Adipose tissue (tissue), 3 donors: ENCODE results near the gene KCNJ5. TPM values are rescaled to one million over a fixed set of nuclear protein-coding genes. Genes with fewer than 3 reads are reported as not detected.

Experiments used
- H3K27ac ChIP-seq: one replicate; pipeline ENCODE4 v1.5.1; 2013; ENCODE audit warnings: low read depth, low read length
- WGBS, 3 donors: extraction: QIAGEN DNeasy Blood & Tissue Kit; methylation state at CpG; one replicate each; pipeline ENCODE4 v1.1.7; 2013; 5-methylcytosine and 5-hydroxymethylcytosine counted together
- polyA plus RNA-seq, 3 donors: library from polyadenylated mRNA; stranded (reverse); fragments of 200-250 nt; gene quantifications; one replicate each; pipeline ENCODE4 v1.2.3, GENCODE V29; 2013
- donor health status: healthy with polysubstance abuse.
- donor health status: Bipolar disorder and iron deficiency.
- donor health status: healthy.

Gene KCNJ5
- polyA plus RNA-seq, 3 donors, result 0.34 to 0.90 (median 0.48) TPM

GRCh38 chr11:128938156-128938885 is 47.2 kb downstream of the KCNJ5 start:
- 90 to 95% (median 92%) methylated on average over 16 of the region's 16 CpGs for WGBS, 3 donors
- no peak overlapping the region for H3K27ac ChIP-seq

GRCh38 chr11:128939591-128939990 is 48.4 kb downstream of the KCNJ5 start:
- WGBS, 3 donors, result 72 to 82% (median 78%) methylated on average over 11 of the region's 11 CpGs
- H3K27ac ChIP-seq, result no peak overlapping the region

DNA sequence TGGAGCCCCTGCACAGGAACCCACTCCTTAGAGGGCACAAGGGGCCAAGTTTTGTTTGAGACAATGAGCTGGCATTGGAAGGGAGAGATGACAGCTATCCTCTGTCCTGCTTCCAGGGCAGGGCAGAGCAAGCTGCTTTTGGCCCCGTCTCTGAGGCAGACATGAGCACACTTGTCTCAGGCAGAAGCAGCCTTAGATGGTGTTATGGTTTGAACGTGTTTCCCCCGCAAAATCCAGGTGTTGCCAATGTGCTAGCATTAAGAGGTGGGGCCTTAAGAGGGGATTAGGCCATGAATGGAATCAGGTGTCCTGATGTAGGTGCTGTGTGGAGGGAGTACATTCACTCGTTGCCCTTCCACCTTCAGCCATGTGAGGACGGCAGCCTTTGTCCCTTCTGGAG is 49.0 kb downstream of the KCNJ5 start:
- 82 to 84% (median 83%) methylated on average over 5 of the region's 5 CpGs for WGBS, 3 donors
- H3K27ac ChIP-seq, result no peak overlapping the region

- WGBS, 3 donors, result 81 to 88% (median 85%) methylated on average over 15 of the region's 15 CpGs
- no peak overlapping the region for H3K27ac ChIP-seq
Measured at GRCh38 chr11:128940603-128941002, 49.4 kb downstream of the KCNJ5 start.

- 50 to 71% (median 55%) methylated on average over 8 of the region's 8 CpGs for WGBS, 3 donors
- no peak overlapping the region for H3K27ac ChIP-seq
Measured at GRCh38 chr11:128941110-128941509, 50.0 kb downstream of the KCNJ5 start.

DNA sequence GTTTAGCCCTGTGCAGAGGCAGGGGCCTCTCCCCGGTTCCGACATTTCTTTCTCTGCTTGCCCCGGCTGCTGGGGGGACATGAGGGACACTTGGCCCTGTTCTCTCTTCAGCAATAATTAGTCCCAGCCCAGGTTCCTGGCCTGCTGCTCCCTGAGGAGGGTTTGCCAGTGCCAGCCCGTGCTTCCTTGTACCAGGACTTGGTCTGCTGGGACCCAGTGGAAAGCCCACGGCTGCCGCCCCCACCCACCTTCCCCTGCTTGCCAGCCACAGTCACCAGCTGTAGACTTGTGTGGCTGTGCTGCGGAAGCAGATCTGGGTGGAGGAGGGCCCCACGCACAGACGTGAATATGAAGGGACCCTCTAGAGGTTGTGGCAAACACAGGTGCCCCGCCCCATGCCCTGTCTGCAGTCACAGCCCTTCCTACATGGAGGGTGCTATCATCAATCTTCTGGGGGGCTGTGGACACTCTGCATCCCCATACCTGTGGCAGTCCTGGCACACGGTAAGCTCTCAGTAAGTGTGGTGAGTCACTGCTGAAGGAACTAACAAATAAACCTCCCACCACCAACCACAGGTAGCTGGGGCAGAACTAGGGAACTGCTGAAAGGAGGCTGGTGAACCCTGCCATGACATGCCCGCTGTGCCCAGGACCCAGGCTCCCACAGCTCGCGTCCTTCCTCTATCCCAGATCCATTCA is 50.6 kb downstream of the KCNJ5 start:
- H3K27ac ChIP-seq, result no peak overlapping the region
- 88 to 93% (median 92%) methylated on average over 14 of the region's 14 CpGs for WGBS, 3 donors

DNA sequence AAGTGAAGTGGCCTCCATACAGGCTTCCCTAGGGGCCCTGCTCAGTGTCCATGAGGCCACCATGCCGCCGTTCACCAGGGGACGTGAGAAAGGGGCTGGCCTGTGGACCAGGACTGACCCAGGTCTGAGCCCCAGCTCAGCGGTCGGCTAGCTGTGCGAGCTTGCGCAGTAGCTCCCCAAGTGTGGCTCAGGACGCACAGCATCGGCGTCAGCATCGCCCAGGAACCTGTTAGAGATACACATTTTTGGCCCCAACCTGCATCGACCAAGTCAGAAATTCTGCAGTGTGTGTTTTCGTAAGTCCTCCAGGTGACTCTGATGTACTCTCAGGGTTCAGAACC is 51.1 kb downstream of the KCNJ5 start:
- no peak overlapping the region for H3K27ac ChIP-seq
- WGBS, 3 donors, result 95 to 96% (median 95%) methylated on average over 13 of the region's 13 CpGs

DNA sequence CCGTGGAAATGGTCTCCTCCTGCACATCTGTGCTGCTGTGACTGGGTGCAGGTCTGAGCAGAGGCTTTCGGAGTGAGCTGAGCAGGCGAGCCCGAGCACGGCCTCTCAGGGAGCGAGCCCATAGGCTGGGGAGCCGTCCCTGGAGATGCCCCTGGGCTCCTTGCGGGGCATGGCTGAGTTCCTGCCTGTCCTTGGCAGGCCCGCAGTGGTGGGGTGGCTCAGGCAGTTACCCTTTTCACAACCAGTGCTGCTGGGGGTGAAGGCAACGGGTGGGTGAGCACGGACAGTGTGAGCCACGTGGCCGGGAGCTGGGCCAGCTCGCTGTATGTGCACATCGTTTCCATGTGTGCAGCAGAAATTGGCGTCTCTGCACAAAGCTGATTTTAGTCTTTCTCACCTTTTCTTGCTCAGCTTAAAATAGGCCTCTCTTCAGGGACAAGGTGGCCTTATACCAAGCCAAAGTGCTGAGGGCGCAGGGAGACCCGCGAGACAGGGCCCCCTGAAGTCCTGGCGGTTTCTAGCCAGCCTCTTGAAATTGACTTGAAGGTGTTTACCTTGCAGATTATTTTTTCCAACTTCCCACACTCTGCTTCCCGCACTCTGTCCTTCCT is 51.8 kb downstream of the KCNJ5 start, which contains the start of gene TP53AIP1:
TSS of gene TP53AIP1 (minus strand) at position 55 of the 611 bp plus-strand sequence. CDS start 5,053 bp downstream, outside the sequence.
- WGBS, 3 donors, result 88 to 93% (median 92%) methylated on average over 20 to 21 of the region's 21 CpGs
- no peak within 1 kb of the TSS for H3K27ac ChIP-seq

- WGBS, 3 donors, result 70 to 76% (median 76%) methylated on average over 16 of the region's 16 CpGs
Measured at GRCh38 chr11:128943428-128943976, 52.3 kb downstream of the KCNJ5 start.

DNA sequence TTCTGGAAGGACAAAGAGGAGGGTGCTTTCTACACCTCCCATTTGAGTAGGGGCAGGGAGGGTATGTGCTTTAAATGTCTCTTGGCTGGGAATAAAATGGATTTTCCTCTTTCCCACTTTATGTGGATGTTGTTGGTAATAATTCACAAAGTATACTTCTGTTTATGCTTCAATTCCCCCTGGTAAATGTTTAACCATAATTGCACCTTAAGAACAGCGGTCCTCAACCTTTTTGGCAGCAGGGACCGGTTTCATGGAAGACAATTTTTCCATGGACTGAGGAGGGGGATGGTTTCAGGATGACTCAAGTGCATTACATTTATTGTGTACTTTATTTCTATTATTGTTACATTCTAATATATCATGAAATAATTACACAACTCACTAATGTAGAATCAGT is 55.5 kb downstream of the KCNJ5 start:
- no peak overlapping the region for H3K27ac ChIP-seq
- WGBS, 3 donors, result 44 to 95% (median 94%) methylated on average over 2 of the region's 2 CpGs

More at GRCh38 chr11:128943428-128943976, 52.3 kb downstream of the KCNJ5 start:
- no peak overlapping the region for H3K27ac ChIP-seq

GRCh38 chr11:128947773-128948172 is 56.6 kb downstream of the KCNJ5 start:
- no peak overlapping the region for H3K27ac ChIP-seq
- 76 to 84% (median 83%) methylated on average over 2 of the region's 2 CpGs for WGBS, 3 donors

GRCh38 chr11:128948583-128948982 is 57.4 kb downstream of the KCNJ5 start:
- no peak overlapping the region for H3K27ac ChIP-seq
- 48 to 83% (median 51%) methylated on average over 3 of the region's 3 CpGs for WGBS, 3 donors

GRCh38 chr11:128949791-128950454 is 58.8 kb downstream of the KCNJ5 start:
- H3K27ac ChIP-seq, result no peak overlapping the region
- WGBS, 3 donors, result 42 to 80% (median 69%) methylated on average over 13 of the region's 13 CpGs

- WGBS, 3 donors, result 88 to 94% (median 94%) methylated on average over 16 of the region's 16 CpGs
- H3K27ac ChIP-seq, result no peak overlapping the region
Measured at GRCh38 chr11:128953151-128953550, 62.0 kb downstream of the KCNJ5 start.

GRCh38 chr11:128955636-128956035 is 64.5 kb downstream of the KCNJ5 start:
- WGBS, 3 donors, result 45 to 70% (median 63%) methylated on average over 3 of the region's 3 CpGs
- no peak overlapping the region for H3K27ac ChIP-seq

- H3K27ac ChIP-seq, result no peak overlapping the region
- 47 to 51% (median 51%) methylated on average over 8 of the region's 8 CpGs for WGBS, 3 donors
Measured at GRCh38 chr11:128956401-128957201, 65.4 kb downstream of the KCNJ5 start.

- H3K27ac ChIP-seq, result no peak overlapping the region
- WGBS, 3 donors, result 72 to 89% (median 84%) methylated on average over 8 of the region's 8 CpGs
Measured at GRCh38 chr11:128957202-128957482, 66.0 kb downstream of the KCNJ5 start.

- 78 to 95% (median 95%) methylated on average over 2 of the region's 2 CpGs for WGBS, 3 donors
- H3K27ac ChIP-seq, result no peak overlapping the region
Measured at GRCh38 chr11:128961645-128962044, 70.5 kb downstream of the KCNJ5 start.
